HG02763 (cell line): Measurements from ENCODE around the gene NDUFS6.
"Not testable (repeated sequence)": the region's sequence is repeated elsewhere in the genome, so short reads cannot be mapped to it uniquely, and the experiment has no call there.

ENCODE experiments used
- ATAC-seq: cut with Tn5 transposase; IDR thresholded peaks from one replicate; pipeline ENCODE4 v1.9.1; 2021; ENCODE audit warnings: mild to moderate bottlenecking, moderate library complexity; ENCODE audit not compliant: unreplicated experiment

Gene NDUFS6

GRCh38 chr5:1781726-1782384 is 19.4 kb upstream of the NDUFS6 start:
- no peak for ATAC-seq

- peak; percentile 11 for ATAC-seq
Measured at GRCh38 chr5:1782385-1783215, 18.6 kb upstream of the NDUFS6 start.

GRCh38 chr5:1783216-1783554 is 18.0 kb upstream of the NDUFS6 start:
- peak; percentile 71 for ATAC-seq

GRCh38 chr5:1784197-1785050 is 16.8 kb upstream of the NDUFS6 start:
- no peak for ATAC-seq

- ATAC-seq, result no peak
Measured at GRCh38 chr5:1785062-1785461, 16.1 kb upstream of the NDUFS6 start.

- no peak for ATAC-seq
Measured at GRCh38 chr5:1785984-1786383, 15.2 kb upstream of the NDUFS6 start.

GRCh38 chr5:1786621-1787471 is 14.4 kb upstream of the NDUFS6 start:
- ATAC-seq, result no peak

- no peak for ATAC-seq
Measured at GRCh38 chr5:1787472-1788047, 13.6 kb upstream of the NDUFS6 start.

GRCh38 chr5:1788200-1788599 is 13.0 kb upstream of the NDUFS6 start:
- ATAC-seq, result no peak

GRCh38 chr5:1788828-1789227 is 12.4 kb upstream of the NDUFS6 start:
- no peak for ATAC-seq

- ATAC-seq, result not testable (repeated sequence)
Measured at GRCh38 chr5:1789438-1789833, 11.8 kb upstream of the NDUFS6 start.

GRCh38 chr5:1789834-1790471 is 11.3 kb upstream of the NDUFS6 start:
- ATAC-seq, result no peak

- ATAC-seq, result no peak
Measured at GRCh38 chr5:1791176-1791575, 10.0 kb upstream of the NDUFS6 start.

- peak; percentile 94 for ATAC-seq
Measured at GRCh38 chr5:1792842-1793266, 8.4 kb upstream of the NDUFS6 start.

GRCh38 chr5:1793301-1793740 is 7.9 kb upstream of the NDUFS6 start:
- ATAC-seq, result no peak

GRCh38 chr5:1793966-1794900 is 7.0 kb upstream of the NDUFS6 start:
- no peak for ATAC-seq

- ATAC-seq, result no peak
Measured at GRCh38 chr5:1794901-1795290, 6.3 kb upstream of the NDUFS6 start.

GRCh38 chr5:1795506-1795905 is 5.7 kb upstream of the NDUFS6 start:
- ATAC-seq, result no peak

GRCh38 chr5:1795931-1796330 is 5.3 kb upstream of the NDUFS6 start:
- ATAC-seq, result no peak
